Neural cell (in vitro differentiated cells): Measurements from ENCODE around the gene PUM1.

Source experiments
- EP300 ChIP-seq: fragments of 450-650 bp; conservative IDR thresholded peaks from 2 replicates; pipeline ENCODE4 v1.6.1; 2014; ENCODE audit warnings: antibody characterized with exemption, mild to moderate bottlenecking, moderate library complexity; ENCODE audit not compliant: poor library complexity, severe bottlenecking
- EZH2 ChIP-seq: fragments of 200-600, 300-800 bp; shearing (Covaris generic), sonication (generic); IDR thresholded peaks from 2 replicates; pipeline ENCODE4 v1.6.1; 2014; ENCODE audit warnings: antibody characterized with exemption, low read length, borderline replicate concordance, mild to moderate bottlenecking; ENCODE audit not compliant: insufficient read depth, poor library complexity, severe bottlenecking
- POLR2AphosphoS5 ChIP-seq: IDR thresholded peaks from 2 replicates; pipeline ENCODE4 v1.6.1; 2012
- TF ChIP-seq, protein P1 (sequence below): fragments of 450-650 bp; IDR thresholded peaks from 2 replicates; pipeline ENCODE4 v1.5.1; 2014; ENCODE audit warnings: antibody characterized with exemption, mild to moderate bottlenecking, moderate library complexity; ENCODE audit not compliant: poor library complexity, severe bottlenecking

DNA sequence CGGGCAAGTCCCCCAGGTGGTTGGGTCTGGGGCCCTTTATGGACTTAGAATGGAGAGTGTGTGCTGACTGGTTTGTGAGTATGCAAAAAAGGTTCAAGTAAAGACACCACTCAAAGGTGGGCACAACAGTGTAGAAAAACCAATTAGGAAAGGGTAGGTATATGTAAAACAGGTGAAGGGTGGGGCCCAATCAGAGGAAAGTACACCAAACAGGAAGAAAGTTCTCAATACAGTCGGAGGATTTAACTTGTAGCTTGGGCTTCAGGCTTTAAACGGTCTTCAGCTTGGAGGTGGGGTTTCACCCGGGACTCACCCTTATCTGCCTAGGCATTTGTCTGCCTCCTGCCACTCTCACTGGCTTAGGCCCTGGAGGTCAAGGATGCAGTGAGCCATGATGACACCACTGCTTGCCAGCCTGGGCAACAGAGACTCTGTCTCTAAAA, 6.8 kb upstream of the PUM1 start:
- TF ChIP-seq, protein P1, sequence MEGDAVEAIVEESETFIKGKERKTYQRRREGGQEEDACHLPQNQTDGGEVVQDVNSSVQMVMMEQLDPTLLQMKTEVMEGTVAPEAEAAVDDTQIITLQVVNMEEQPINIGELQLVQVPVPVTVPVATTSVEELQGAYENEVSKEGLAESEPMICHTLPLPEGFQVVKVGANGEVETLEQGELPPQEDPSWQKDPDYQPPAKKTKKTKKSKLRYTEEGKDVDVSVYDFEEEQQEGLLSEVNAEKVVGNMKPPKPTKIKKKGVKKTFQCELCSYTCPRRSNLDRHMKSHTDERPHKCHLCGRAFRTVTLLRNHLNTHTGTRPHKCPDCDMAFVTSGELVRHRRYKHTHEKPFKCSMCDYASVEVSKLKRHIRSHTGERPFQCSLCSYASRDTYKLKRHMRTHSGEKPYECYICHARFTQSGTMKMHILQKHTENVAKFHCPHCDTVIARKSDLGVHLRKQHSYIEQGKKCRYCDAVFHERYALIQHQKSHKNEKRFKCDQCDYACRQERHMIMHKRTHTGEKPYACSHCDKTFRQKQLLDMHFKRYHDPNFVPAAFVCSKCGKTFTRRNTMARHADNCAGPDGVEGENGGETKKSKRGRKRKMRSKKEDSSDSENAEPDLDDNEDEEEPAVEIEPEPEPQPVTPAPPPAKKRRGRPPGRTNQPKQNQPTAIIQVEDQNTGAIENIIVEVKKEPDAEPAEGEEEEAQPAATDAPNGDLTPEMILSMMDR = no peak
- TF ChIP-seq EZH2 = no peak
- TF ChIP-seq EP300 = no peak
- TF ChIP-seq POLR2AphosphoS5 = no peak
